Fibroblast of peridontal ligament (primary cell): ENCODE data around the gene IGFBP1.

Source experiments
- DNase-seq: peaks from one replicate; pipeline ENCODE4 v3.0.0-alpha.2; 2010; ENCODE audit errors: extremely low read depth

IGFBP1 gene

GRCh38 chr7:45881280-45881758, 7.0 kb upstream of the IGFBP1 start:
- DNase-seq, result no peak

- DNase-seq, result peak; percentile 79
Observed at GRCh38 chr7:45881759-45882464, 6.4 kb upstream of the IGFBP1 start.

- DNase-seq, result no peak
Observed at GRCh38 chr7:45882465-45882810, 5.8 kb upstream of the IGFBP1 start.

GRCh38 chr7:45884136-45884535, 4.2 kb upstream of the IGFBP1 start:
- no peak for DNase-seq

- DNase-seq, result peak; percentile 14
Observed at GRCh38 chr7:45885264-45885882, 2.9 kb upstream of the IGFBP1 start.

- no peak for DNase-seq
Observed at GRCh38 chr7:45886931-45887667, 1.2 kb upstream of the IGFBP1 start.

- no peak for DNase-seq
Observed at GRCh38 chr7:45888993-45889366, 692 bp downstream of the IGFBP1 start.

- no peak for DNase-seq
Observed at GRCh38 chr7:45889367-45890067, 1.2 kb downstream of the IGFBP1 start.

GRCh38 chr7:45890125-45890901, 2.0 kb downstream of the IGFBP1 start:
- no peak for DNase-seq

GRCh38 chr7:45890902-45891461, 2.7 kb downstream of the IGFBP1 start:
- DNase-seq, result peak; percentile 76

- DNase-seq, result no peak
Observed at GRCh38 chr7:45891462-45892402, 3.4 kb downstream of the IGFBP1 start.

GRCh38 chr7:45892407-45893035, 4.2 kb downstream of the IGFBP1 start:
- DNase-seq, result no peak

GRCh38 chr7:45893374-45893995, 5.2 kb downstream of the IGFBP1 start:
- no peak for DNase-seq

GRCh38 chr7:45893996-45894664, 5.8 kb downstream of the IGFBP1 start:
- DNase-seq, result no peak

GRCh38 chr7:45894665-45895062, 6.4 kb downstream of the IGFBP1 start:
- no peak for DNase-seq

GRCh38 chr7:45897042-45897690, 8.9 kb downstream of the IGFBP1 start:
- peak; percentile 77 for DNase-seq

GRCh38 chr7:45898222-45898621, 9.9 kb downstream of the IGFBP1 start:
- DNase-seq, result no peak

- DNase-seq, result no peak
Observed at GRCh38 chr7:45901566-45901965, 13.3 kb downstream of the IGFBP1 start.
